Loucy (cell line): Measurements from ENCODE around the gene COL13A1.

ENCODE experiments used
- CTCF ChIP-seq: fragments of 200-600 bp; sonication (generic); conservative IDR thresholded peaks from 2 replicates; pipeline ENCODE4 v1.5.1; 2014; ENCODE audit warnings: mild to moderate bottlenecking, antibody characterized with exemption, low read length
- EZH2phosphoT487 ChIP-seq: fragments of 200-600 bp; IDR thresholded peaks from 2 replicates; pipeline ENCODE4 v1.6.1; 2018; ENCODE audit warnings: antibody characterized with exemption, mild to moderate bottlenecking, moderate library complexity, borderline replicate concordance

- TF ChIP-seq CTCF (no peak), EZH2phosphoT487 (no peak)
These were observed 65.2 kb downstream of the COL13A1 start for GRCh38 chr10:69866688-69867461.
